ENCODE measurements around the gene MTA3. TPM values are rescaled to one million over a fixed set of nuclear protein-coding genes. Genes with fewer than 3 reads are reported as not detected.
A peak's percentile ranks its signal among the peaks of the same experiment; 100 is the strongest.

MTA3 gene
- 10 to 100 TPM; 11.5 to 18.3 (median 13.5) TPM for total RNA-seq

DNA sequence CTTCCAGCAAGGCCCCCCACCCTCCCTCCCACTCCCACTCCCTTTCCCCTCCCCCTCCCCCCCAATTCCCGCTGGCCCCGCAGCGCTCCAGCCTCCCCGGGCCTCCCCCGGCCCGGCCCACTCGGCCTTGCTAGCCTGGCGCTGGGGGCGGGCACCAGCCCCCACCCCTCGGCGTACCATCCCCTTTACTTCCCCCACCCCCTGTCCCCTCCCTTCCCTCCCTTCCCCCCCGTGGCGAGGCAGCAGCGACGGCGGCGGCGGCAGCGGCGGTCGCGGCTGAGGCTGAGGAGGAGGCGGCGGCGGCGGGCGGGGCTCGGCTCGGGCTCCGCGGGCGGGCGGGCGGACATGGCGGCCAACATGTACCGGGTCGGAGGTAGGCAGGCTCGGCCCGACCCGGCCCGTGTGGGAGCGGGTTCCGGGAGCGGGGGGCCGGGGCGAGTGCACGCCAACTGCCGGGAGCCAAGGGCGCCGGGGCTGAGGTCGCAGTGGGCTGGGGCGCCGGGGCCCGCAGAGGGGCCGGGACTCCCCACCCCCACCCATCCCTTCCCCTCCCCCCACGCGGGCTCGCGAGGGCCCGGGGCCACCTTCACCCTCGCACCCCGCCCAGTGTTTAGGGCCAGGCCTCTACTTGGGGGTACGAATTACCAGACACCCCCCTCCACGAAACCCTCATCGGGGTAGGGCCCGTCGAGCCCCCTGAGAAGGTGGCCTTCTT is at the start of gene MTA3:
TSS of gene MTA3 (plus strand) at position 232 of the 715 bp plus-strand sequence. CDS start at position 346, 114 bp downstream.
- DNase-seq (peak; percentile 62), ATAC-seq (peak; percentile 85 to 87)
- H3K27me3 Mint-ChIP-seq (ENCODE audit: low read depth) = no peaks in the 10 kb centered on the region
- no peaks in the 10 kb centered on the region for H3K9me3 Mint-ChIP-seq
- peak within 1 kb of the TSS; percentile 87 for H3K4me3 Mint-ChIP-seq
- peaks cover 2% of the 10 kb centered on the region for H3K36me3 Mint-ChIP-seq (ENCODE audit: insufficient read depth)
- H3K4me1 Mint-ChIP-seq (ENCODE audit: low read depth) = peaks cover 27% of the 10 kb centered on the region

DNA sequence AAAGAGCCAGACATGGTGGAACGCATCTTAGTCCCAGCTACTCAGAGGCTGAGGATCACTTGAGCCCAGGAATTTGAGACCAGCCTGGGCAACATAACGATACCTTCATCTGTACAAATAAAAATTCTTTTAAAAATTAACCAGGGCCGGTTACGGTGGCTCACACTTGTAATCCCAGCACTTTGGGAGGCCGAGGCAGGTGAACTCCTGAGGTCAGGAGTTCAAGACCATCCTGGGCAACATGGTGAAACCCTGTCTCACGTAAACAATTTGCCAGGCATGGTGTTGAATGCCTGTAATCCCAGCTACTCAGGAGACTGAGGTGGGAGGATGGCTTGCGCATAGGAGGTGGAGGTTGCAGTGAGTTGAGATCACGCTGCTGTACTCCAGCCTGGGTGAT is 48.8 kb upstream of the MTA3 start:
- Mint-ChIP-seq H3K9me3 (no peaks in the 10 kb centered on the region), H3K4me3 (no peak overlapping the region), H3K36me3 (ENCODE audit: insufficient read depth) (no peaks in the 10 kb centered on the region), H3K4me1 (ENCODE audit: low read depth) (no peaks in the 10 kb centered on the region), H3K27me3 (ENCODE audit: low read depth) (no peaks in the 10 kb centered on the region)
- no peak for ATAC-seq
- no peak for DNase-seq

DNA sequence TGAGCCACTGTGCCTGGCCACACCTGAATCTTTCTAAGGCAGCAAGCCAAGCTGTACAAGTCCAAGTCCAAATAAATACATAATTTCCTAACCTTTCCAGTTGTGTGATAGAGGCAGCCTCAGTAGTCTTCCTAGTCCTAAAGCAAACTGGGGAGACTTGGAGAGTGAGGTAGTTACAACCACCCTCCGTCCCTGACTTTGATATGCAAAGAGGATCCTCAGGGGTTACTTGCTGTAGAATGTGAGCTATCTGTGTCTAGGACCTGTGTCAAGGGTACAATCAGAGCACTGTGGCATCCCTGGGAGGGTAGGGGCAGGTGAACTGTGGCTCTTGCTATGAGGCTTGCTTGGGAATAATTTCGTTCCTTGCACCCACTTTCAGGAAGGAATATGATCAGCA is 46.4 kb upstream of the MTA3 start:
- no peaks in the 10 kb centered on the region for H3K27me3 Mint-ChIP-seq (ENCODE audit: low read depth)
- no peak for ATAC-seq

DNA sequence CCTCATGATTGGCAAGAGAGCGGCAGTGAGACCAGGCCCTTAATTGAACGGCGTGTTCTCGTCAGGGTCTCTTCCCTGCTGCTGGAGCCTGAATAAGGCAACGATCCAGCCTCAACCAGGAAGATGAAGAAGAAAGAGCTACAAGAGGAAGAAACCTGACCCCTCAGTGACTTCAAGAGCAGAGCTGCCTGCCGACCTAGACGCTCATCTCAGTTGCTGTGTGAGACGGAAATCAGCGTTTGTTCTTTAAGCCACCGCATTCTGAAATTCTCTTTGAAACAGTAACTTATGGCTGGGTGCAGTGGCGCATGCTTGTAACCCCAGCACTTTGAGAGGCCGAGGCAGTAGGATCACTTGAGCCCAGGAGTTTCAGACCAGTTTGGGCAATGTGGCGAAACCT is 45.1 kb upstream of the MTA3 start:
- ATAC-seq (no peak), DNase-seq (no peak)
- Mint-ChIP-seq H3K4me3 (no peak overlapping the region), H3K27me3 (ENCODE audit: low read depth) (no peaks in the 10 kb centered on the region), H3K4me1 (ENCODE audit: low read depth) (no peaks in the 10 kb centered on the region), H3K9me3 (no peaks in the 10 kb centered on the region), H3K36me3 (ENCODE audit: insufficient read depth) (no peaks in the 10 kb centered on the region)

More for the DNA sequence above, 46.4 kb upstream of the MTA3 start:
- no peak for DNase-seq
- Mint-ChIP-seq H3K4me1 (ENCODE audit: low read depth) (no peaks in the 10 kb centered on the region), H3K4me3 (no peak overlapping the region), H3K36me3 (ENCODE audit: insufficient read depth) (no peaks in the 10 kb centered on the region), H3K9me3 (no peaks in the 10 kb centered on the region)

DNA sequence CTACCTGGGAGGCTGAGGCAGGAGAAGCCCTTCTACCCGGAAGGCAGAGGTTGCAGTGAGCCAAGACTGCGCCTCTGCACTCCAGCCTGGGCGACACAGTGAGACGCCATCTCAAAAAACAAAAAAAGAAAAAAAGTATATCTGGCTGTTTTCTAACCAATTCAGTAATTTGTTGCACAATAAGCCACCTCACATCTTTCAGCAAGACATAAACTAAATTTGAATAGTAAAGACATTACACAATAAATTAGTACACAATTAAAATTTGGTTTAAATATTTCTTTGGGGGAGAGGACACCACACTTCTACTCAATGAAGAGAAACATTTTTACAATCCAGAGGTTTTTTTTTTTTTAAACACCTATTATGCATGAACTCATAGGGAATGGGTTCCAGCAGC is 36.0 kb upstream of the MTA3 start:
- Mint-ChIP-seq H3K9me3 (no peaks in the 10 kb centered on the region), H3K27me3 (ENCODE audit: low read depth) (no peaks in the 10 kb centered on the region), H3K36me3 (ENCODE audit: insufficient read depth) (no peaks in the 10 kb centered on the region), H3K4me3 (no peak overlapping the region), H3K4me1 (ENCODE audit: low read depth) (no peaks in the 10 kb centered on the region)
- ATAC-seq (no peak), DNase-seq (no peak)

DNA sequence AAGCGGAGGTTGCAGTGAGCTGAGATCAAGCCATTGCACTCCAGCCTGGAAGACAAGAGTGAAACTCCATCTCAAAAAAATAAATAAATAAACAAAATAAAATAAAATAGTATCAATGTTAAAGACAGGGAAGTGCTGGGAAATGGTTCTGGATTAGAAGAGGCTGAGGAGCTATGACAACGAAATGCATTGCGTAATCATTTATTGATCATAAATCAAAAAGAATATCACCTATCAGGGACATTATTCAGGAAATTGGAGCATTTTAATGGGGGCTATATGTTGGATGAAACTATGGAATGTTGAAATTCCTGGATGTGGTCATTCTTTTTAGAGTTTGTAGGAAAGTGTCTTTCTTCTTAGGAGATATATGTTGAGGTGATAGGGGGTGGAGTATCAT is 30.9 kb upstream of the MTA3 start:
- Mint-ChIP-seq H3K9me3 (no peaks in the 10 kb centered on the region), H3K4me1 (ENCODE audit: low read depth) (peaks cover 2% of the 10 kb centered on the region), H3K27me3 (ENCODE audit: low read depth) (no peaks in the 10 kb centered on the region), H3K4me3 (no peak overlapping the region), H3K36me3 (ENCODE audit: insufficient read depth) (no peaks in the 10 kb centered on the region)
- no peak for ATAC-seq
- no peak for DNase-seq

DNA sequence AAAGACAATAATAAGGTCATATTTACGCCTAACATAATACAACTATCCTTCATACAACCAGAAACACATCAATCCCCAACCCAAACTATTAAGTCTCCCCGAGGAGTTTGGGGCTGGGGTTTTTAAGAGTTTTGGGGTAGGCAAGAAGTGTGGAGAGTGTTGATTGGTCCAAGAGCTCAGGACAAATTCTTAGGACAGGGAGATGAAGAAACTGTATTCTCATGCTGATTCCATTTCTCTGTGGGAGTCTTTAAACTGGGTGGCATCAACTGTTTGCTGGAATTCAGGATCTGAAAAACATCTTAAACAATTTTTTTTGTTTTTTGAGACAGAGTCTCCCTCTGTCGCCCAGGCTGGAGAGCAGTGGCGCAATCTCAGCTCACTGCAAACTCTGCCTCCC is 25.6 kb upstream of the MTA3 start:
- H3K27me3 Mint-ChIP-seq (ENCODE audit: low read depth) = no peaks in the 10 kb centered on the region
- DNase-seq (no peak), ATAC-seq (no peak)
- no peaks in the 10 kb centered on the region for H3K36me3 Mint-ChIP-seq (ENCODE audit: insufficient read depth)
- H3K4me1 Mint-ChIP-seq (ENCODE audit: low read depth) = peaks cover 4% of the 10 kb centered on the region
- H3K9me3 Mint-ChIP-seq = no peaks in the 10 kb centered on the region
- no peak overlapping the region for H3K4me3 Mint-ChIP-seq

DNA sequence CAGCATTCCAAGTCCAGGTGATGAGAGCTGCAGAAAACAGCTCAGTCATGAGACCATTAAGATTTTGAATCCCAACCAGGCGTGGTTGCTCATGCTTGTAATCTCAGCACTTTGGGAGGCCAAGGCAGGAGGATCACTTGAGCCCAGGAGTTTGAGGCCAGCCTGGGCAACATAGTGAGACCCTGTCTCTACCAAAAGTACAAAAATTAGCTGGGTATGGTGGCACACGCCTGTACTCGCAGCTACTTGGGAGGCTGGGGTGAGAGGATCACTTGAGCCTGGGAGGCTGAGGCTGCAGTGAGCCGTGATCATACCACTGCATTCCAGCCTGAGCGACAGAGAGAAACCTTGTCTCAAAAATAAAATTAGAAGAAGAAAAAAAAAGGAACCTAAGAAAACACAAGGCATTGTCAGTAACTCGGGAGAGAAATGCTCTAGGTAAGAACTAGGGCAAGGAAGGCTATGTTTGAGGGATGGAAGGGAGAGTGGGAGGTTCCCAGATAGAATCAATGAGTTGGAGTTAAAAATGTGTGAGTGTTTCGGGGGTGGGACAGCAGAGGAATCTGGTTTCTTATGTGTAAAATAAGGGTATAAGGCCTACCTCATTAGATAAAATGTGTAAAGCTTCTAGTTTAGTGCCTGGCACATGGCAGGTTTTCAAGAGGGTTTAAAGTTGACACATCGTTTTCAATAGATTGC is 23.3 kb upstream of the MTA3 start:
- H3K27me3 Mint-ChIP-seq (ENCODE audit: low read depth) = no peaks in the 10 kb centered on the region
- ATAC-seq (no peak), DNase-seq (no peak)
- no peaks in the 10 kb centered on the region for H3K9me3 Mint-ChIP-seq
- no peaks in the 10 kb centered on the region for H3K36me3 Mint-ChIP-seq (ENCODE audit: insufficient read depth)
- H3K4me1 Mint-ChIP-seq (ENCODE audit: low read depth) = peaks cover 2% of the 10 kb centered on the region
- no peak overlapping the region for H3K4me3 Mint-ChIP-seq

DNA sequence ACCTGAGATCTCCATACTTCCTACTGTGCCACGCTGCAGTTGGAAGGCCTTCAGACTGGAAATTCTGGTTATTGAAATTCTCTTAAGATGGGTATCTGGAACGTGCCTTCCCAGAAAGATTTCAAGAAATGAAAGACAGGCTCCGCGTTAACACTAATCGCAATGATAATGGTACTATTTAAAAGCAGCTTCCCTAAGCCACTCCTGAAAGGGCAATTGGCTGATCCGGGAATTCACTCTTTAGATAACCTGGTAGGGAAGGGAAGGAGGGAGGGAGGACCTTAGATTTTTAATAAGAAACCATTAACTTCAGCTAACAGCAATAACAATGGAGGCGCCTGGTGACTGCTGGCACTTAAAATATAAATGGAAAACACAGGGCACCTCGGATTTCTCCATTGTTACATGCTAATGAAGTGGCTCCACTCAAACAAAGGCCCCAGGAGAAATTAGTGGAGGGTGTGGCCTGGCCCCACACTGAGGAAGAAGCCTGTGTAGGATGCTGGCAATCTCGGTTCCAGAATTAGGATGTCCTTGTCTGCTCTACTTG is 22.5 kb upstream of the MTA3 start:
- DNase-seq (no peak), ATAC-seq (no peak)
- H3K4me1 Mint-ChIP-seq (ENCODE audit: low read depth) = peaks cover 2% of the 10 kb centered on the region
- H3K4me3 Mint-ChIP-seq = no peak overlapping the region
- peaks cover 2% of the 10 kb centered on the region for H3K27me3 Mint-ChIP-seq (ENCODE audit: low read depth)
- H3K9me3 Mint-ChIP-seq = no peaks in the 10 kb centered on the region
- H3K36me3 Mint-ChIP-seq (ENCODE audit: insufficient read depth) = no peaks in the 10 kb centered on the region

DNA sequence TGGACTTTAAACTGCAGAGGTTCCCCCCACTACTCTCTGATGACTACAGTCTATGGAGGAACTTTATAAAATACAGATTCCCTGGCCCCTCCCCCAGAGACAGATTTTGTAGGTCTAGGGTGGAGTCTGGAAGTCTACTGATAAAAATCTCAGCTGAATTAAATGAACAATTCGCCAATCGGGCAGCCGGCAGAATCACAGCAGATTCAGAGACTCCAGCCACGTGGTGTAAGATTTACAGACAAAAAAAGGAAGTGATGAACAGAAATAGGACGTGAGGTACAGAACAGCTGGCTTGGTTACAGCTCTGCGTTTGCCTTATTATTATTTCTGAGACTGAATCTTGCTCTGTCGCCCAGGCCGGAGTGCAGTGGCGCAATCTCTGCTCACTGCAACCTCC is 21.4 kb upstream of the MTA3 start:
- peaks cover 2% of the 10 kb centered on the region for H3K27me3 Mint-ChIP-seq (ENCODE audit: low read depth)
- H3K9me3 Mint-ChIP-seq = no peaks in the 10 kb centered on the region
- H3K4me3 Mint-ChIP-seq = no peak overlapping the region
- H3K4me1 Mint-ChIP-seq (ENCODE audit: low read depth) = peaks cover 2% of the 10 kb centered on the region
- ATAC-seq (no peak), DNase-seq (no peak)
- no peaks in the 10 kb centered on the region for H3K36me3 Mint-ChIP-seq (ENCODE audit: insufficient read depth)

DNA sequence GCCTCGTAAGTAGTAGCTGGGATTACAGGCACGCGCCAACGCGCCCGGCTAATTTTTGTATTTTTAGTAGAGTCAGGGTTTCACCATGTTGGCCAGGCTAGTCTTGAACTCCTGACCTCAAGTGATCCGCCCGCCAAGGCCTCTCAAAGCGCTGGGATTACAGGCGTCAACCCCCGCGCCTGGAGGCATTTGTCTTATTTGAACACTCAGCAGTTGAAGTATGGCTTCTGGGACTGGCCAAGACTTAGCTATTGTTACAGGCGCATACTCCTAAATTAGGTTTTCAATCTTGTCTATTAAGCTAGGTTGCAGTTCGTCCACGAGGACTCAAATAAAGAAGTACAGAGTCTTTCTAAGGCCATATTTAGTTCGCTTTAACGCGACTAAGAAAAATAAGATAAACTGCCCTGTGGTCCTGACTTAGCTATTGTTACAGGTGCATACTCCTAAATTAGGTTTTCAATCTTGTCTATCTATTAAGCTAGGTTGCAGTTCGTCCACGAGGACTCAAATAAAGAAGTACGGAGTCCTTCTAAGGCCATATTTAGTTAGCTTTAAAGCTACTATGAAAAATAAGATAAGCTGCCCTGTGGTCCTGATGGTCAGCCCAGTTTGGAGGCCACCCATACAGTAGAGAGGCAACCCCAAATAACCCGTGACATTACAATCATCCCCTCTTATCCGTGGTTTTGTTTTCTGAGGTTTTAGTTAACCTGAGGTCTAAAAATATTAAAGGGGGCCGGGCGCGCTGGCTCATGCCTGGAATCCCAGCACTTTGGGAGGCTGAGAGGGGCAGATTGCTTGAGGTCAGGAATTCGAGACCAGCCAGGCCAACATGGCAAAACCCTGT is 20.8 kb upstream of the MTA3 start:
- no peaks in the 10 kb centered on the region for H3K36me3 Mint-ChIP-seq (ENCODE audit: insufficient read depth)
- no peak overlapping the region for H3K4me3 Mint-ChIP-seq
- H3K9me3 Mint-ChIP-seq = no peaks in the 10 kb centered on the region
- DNase-seq = no peak
- peaks cover 2% of the 10 kb centered on the region for H3K27me3 Mint-ChIP-seq (ENCODE audit: low read depth)
- no peak for ATAC-seq
- peaks cover 2% of the 10 kb centered on the region for H3K4me1 Mint-ChIP-seq (ENCODE audit: low read depth)

DNA sequence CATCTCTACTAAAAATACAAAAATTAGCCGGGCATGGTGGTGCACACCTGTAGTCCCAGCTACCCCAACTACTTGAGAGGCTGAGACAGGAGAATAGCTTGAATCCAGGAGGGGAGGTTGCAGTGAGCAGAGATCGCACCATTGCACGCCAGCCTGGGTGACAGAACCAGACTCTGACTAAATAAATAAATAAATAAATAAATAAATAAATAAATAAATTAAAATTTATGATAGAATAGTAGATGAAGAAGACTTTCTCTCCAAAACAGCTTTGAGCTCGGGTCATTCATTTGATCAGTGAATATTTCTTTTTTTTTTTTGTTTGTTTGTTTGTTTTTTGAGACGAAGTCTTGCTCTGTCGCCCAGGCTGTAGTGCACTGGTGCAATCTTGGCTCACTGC is 17.6 kb upstream of the MTA3 start:
- DNase-seq (no peak), ATAC-seq (no peak)
- H3K27me3 Mint-ChIP-seq (ENCODE audit: low read depth) = peaks cover 2% of the 10 kb centered on the region
- H3K4me3 Mint-ChIP-seq = no peak overlapping the region
- peaks cover 2% of the 10 kb centered on the region for H3K4me1 Mint-ChIP-seq (ENCODE audit: low read depth)
- no peaks in the 10 kb centered on the region for H3K9me3 Mint-ChIP-seq
- no peaks in the 10 kb centered on the region for H3K36me3 Mint-ChIP-seq (ENCODE audit: insufficient read depth)

DNA sequence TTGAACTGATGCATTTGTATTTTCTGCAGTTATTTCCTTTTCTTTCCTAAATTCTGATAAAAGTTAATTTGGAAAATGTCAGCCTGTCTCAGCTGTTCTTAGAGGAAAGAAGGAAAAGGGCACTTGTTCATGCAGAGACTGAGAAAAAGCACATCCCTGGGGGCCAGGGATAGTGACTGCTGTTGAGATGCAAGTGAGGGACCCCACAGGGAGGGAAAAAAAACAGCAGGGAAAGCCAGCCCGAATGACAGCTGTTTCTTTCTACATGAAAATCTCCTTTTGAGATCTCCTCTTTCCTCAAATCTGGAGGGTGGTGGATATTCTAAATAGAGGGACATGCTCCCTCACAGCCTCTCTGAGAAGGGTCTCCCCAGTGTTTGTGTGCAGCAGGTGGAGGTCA is 14.0 kb upstream of the MTA3 start:
- no peaks in the 10 kb centered on the region for H3K9me3 Mint-ChIP-seq
- peaks cover 2% of the 10 kb centered on the region for H3K27me3 Mint-ChIP-seq (ENCODE audit: low read depth)
- DNase-seq = no peak
- H3K4me3 Mint-ChIP-seq = no peak overlapping the region
- no peak for ATAC-seq
- H3K36me3 Mint-ChIP-seq (ENCODE audit: insufficient read depth) = no peaks in the 10 kb centered on the region
- H3K4me1 Mint-ChIP-seq (ENCODE audit: low read depth) = no peaks in the 10 kb centered on the region

DNA sequence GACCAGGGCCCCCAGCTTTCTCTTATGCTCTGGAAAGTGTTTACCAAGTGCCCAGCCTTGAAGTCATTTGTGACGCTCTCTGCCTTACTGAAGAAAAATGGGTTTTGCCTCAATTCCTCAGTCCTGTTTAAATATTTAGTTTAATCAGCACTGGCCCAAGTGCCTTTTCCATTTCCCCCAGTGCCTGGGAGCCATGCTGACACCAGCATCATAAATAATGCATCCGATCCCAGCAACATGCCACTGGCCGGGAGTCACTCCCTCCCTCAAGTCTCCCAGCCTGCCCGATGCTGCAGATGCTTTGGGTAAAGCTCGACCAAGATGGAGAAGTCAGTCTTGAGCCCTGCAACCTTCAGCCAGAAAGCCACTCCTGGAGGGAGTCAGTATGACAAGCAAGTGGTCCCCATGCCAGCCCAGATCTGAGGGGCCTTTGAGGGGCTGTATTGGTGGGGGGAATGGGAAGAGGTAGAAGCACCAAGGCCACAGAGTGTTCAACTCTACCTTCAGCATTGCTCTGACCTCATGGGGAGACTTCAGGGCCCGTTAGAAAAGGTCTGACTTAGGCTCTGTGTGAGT is 12.0 kb upstream of the MTA3 start:
- Mint-ChIP-seq H3K4me1 (ENCODE audit: low read depth) (no peaks in the 10 kb centered on the region), H3K4me3 (no peak overlapping the region), H3K9me3 (no peaks in the 10 kb centered on the region), H3K36me3 (ENCODE audit: insufficient read depth) (no peaks in the 10 kb centered on the region), H3K27me3 (ENCODE audit: low read depth) (no peaks in the 10 kb centered on the region)
- ATAC-seq = no peak
- no peak for DNase-seq
